Activated T-helper 1 cell treated with anti-CD3 and anti-CD28 coated beads, Interleukin-12 subunit alpha, Interleukin-12 subunit beta, Interleukin-2, Interleukin-4 antibody, amounts not matched to agents 30 ng/mL and 10 ng/mL and 1 ng/mL, durations not matched to agents 14 hours and 24 hours and 36 hours (primary cell): ENCODE results near the gene PLEKHB2. TPM values are rescaled to one million over a fixed set of nuclear protein-coding genes. Genes with fewer than 3 reads are reported as not detected.
"Not testable (repeated sequence)": the region's sequence is repeated elsewhere in the genome, so short reads cannot be mapped to it uniquely, and the experiment has no call there.

Source experiments
- DNase-seq: peaks from one replicate; pipeline ENCODE4 v3.0.0; 2021; ENCODE audit warnings: low spot score
- H3K27ac Mint-ChIP-seq: one replicate; pipeline ENCODE4 v1.8.0; 2021; ENCODE audit warnings: mild to moderate bottlenecking, mixed read lengths
- H3K27me3 Mint-ChIP-seq: one replicate; pipeline ENCODE4 v1.8.0; 2022; ENCODE audit warnings: mild to moderate bottlenecking, moderate library complexity, mixed read lengths; ENCODE audit not compliant: insufficient read depth
- H3K36me3 Mint-ChIP-seq: one replicate; pipeline ENCODE4 v1.8.0; 2021; ENCODE audit warnings: low read depth, mixed read lengths
- H3K4me1 Mint-ChIP-seq: one replicate; pipeline ENCODE4 v1.8.0; 2021; ENCODE audit warnings: low read depth, mixed read lengths
- H3K4me3 Mint-ChIP-seq: one replicate; pipeline ENCODE4 v1.8.0; 2021; ENCODE audit warnings: mild to moderate bottlenecking, moderate library complexity, mixed read lengths
- H3K9me3 Mint-ChIP-seq: one replicate; pipeline ENCODE4 v1.8.0; 2021; ENCODE audit warnings: mixed read lengths
- intact Hi-C: fragments of 100-400 bp; cut with micrococcal nuclease; formaldehyde crosslinking; loops from one replicate; pipeline ENCODE4 v1.15.1; 2024
- total RNA-seq: library from RNA; stranded (reverse); gene quantifications from 2 replicates; pipeline ENCODE4 v1.2.3, GENCODE V29; 2022

Gene PLEKHB2
- total RNA-seq, 1 donor from 2014 or later, result 72.5 TPM

- H3K27ac Mint-ChIP-seq, result no peak overlapping the region
- intact Hi-C loops, result loop anchor here (1.0 to 2.0 kb wide), 10 partner anchors 48 to 648 kb away; partner anchors contain the start of genes FAM168B and MZT2A
- H3K36me3 Mint-ChIP-seq, result peaks cover 6% of the 10 kb centered on the region
- H3K4me1 Mint-ChIP-seq, result peaks cover 32% of the 10 kb centered on the region
- H3K9me3 Mint-ChIP-seq, result no peaks in the 10 kb centered on the region
- no peak for DNase-seq
- H3K4me3 Mint-ChIP-seq, result no peak overlapping the region
- H3K27me3 Mint-ChIP-seq, result no peaks in the 10 kb centered on the region
These were observed 49.5 kb downstream of the PLEKHB2 start for GRCh38 chr2:131154647-131155046.

GRCh38 chr2:131155208-131155855 lies 50.2 kb downstream of the PLEKHB2 start:
- H3K27ac Mint-ChIP-seq, result no peak overlapping the region

GRCh38 chr2:131156452-131157149 lies 51.5 kb downstream of the PLEKHB2 start:
- H3K36me3 Mint-ChIP-seq, result peaks cover 1% of the 10 kb centered on the region
- peaks cover 32% of the 10 kb centered on the region for H3K4me1 Mint-ChIP-seq
- DNase-seq, result no peak
- H3K9me3 Mint-ChIP-seq, result no peaks in the 10 kb centered on the region
- peaks cover 2% of the 10 kb centered on the region for H3K27me3 Mint-ChIP-seq
- H3K4me3 Mint-ChIP-seq, result peak overlapping the region; percentile 7
- intact Hi-C loops, result no loop called here
- H3K27ac Mint-ChIP-seq, result no peak overlapping the region

More at GRCh38 chr2:131155208-131155855, 50.2 kb downstream of the PLEKHB2 start:
- Mint-ChIP-seq H3K4me3 (no peak overlapping the region), H3K9me3 (no peaks in the 10 kb centered on the region), H3K36me3 (peaks cover 5% of the 10 kb centered on the region), H3K4me1 (peaks cover 32% of the 10 kb centered on the region), H3K27me3 (no peaks in the 10 kb centered on the region)
- DNase-seq, result no peak
- intact Hi-C loops, result loop anchor here (2.0 kb wide), 2 partner anchors 155 to 647 kb away; no protein-coding TSS in a partner anchor

GRCh38 chr2:131165562-131165961 lies 60.4 kb downstream of the PLEKHB2 start:
- H3K27me3 Mint-ChIP-seq, H3K4me1 Mint-ChIP-seq, H3K27ac Mint-ChIP-seq, DNase-seq, intact Hi-C loops, H3K36me3 Mint-ChIP-seq, H3K4me3 Mint-ChIP-seq, H3K9me3 Mint-ChIP-seq: not testable (repeated sequence)

GRCh38 chr2:131168538-131168937 lies 63.4 kb downstream of the PLEKHB2 start:
- Mint-ChIP-seq H3K4me1 (no peaks in the 10 kb centered on the region), H3K27me3 (peaks cover 8% of the 10 kb centered on the region), H3K4me3 (no peak overlapping the region), H3K27ac (no peak overlapping the region), H3K9me3 (no peaks in the 10 kb centered on the region), H3K36me3 (no peaks in the 10 kb centered on the region)
- intact Hi-C loops, result no loop called here
- no peak for DNase-seq

- H3K4me3 Mint-ChIP-seq, intact Hi-C loops, H3K9me3 Mint-ChIP-seq, H3K27ac Mint-ChIP-seq, DNase-seq, H3K4me1 Mint-ChIP-seq, H3K36me3 Mint-ChIP-seq: not testable (repeated sequence)
- peaks cover 11% of the 10 kb centered on the region for H3K27me3 Mint-ChIP-seq
These were observed 72.9 kb downstream of the PLEKHB2 start for GRCh38 chr2:131178050-131178449.

- DNase-seq, H3K27ac Mint-ChIP-seq, H3K4me1 Mint-ChIP-seq, H3K27me3 Mint-ChIP-seq, H3K4me3 Mint-ChIP-seq, H3K36me3 Mint-ChIP-seq, H3K9me3 Mint-ChIP-seq, intact Hi-C loops: not testable (repeated sequence)
These were observed 73.7 kb downstream of the PLEKHB2 start for GRCh38 chr2:131178721-131179418.

GRCh38 chr2:131181451-131181850 lies 76.3 kb downstream of the PLEKHB2 start:
- H3K4me3 Mint-ChIP-seq, H3K27me3 Mint-ChIP-seq, DNase-seq, H3K27ac Mint-ChIP-seq, intact Hi-C loops, H3K9me3 Mint-ChIP-seq, H3K36me3 Mint-ChIP-seq, H3K4me1 Mint-ChIP-seq: not testable (repeated sequence)

- H3K4me3 Mint-ChIP-seq, DNase-seq, H3K4me1 Mint-ChIP-seq, intact Hi-C loops, H3K9me3 Mint-ChIP-seq, H3K36me3 Mint-ChIP-seq, H3K27ac Mint-ChIP-seq: not testable (repeated sequence)
- peaks cover 15% of the 10 kb centered on the region for H3K27me3 Mint-ChIP-seq
These were observed 88.3 kb downstream of the PLEKHB2 start for GRCh38 chr2:131193421-131193820.

- intact Hi-C loops, DNase-seq, H3K27ac Mint-ChIP-seq, H3K36me3 Mint-ChIP-seq, H3K4me1 Mint-ChIP-seq, H3K9me3 Mint-ChIP-seq, H3K4me3 Mint-ChIP-seq: not testable (repeated sequence)
- peaks cover 11% of the 10 kb centered on the region for H3K27me3 Mint-ChIP-seq
These were observed 91.0 kb downstream of the PLEKHB2 start for GRCh38 chr2:131196186-131196585.

Other genes starting within 250 kb of the PLEKHB2 start
- 79.0 and 79.1 TPM in 2 replicates for gene FAM168B, start 11.9 kb upstream of the PLEKHB2 start, total RNA-seq
- 0.67 and 1.1 TPM in 2 replicates for gene POTEE, start 104.2 kb downstream of the PLEKHB2 start, total RNA-seq